Activated T-helper 9 cell treated with anti-CD3 and anti-CD28 coated beads, Interleukin-2, amount 50 U/mL, for 16 hours (primary cell): ENCODE results near the gene CAPN7.

ENCODE experiments used
- DNase-seq: peaks from one replicate; pipeline ENCODE4 v3.0.0-alpha.2; 2020; ENCODE audit warnings: low read depth

The CAPN7 gene

DNA sequence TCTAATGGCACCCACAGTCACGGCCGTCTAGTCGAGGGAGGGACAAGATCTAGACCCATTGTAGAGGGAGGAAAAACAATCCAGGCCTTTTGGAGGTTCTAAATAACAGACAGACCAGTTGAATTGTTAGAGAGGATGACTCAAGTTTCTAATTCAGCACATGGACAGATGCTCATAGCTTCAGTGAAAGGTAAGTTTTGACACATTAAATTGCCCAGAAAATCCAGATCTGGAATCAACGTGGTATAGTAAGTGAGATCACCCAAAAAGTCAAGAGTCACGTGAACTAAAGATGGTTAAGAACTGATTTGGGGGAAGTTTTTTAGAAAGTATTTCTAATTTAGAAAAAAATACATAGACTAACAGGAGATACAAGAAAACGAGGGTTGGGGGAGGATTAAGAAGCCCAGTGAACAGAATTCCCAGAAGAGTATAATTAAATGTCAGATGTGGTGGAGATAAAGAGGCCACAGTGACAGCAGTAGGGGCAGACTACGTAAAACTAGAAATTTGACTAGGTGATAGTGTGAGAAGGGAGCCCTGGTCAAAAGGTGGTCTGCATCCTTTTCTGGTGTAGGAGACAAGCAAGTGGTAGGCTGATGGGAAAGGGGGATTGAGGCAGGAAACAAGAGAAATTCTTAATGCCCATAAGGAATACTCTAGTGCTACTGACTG, 47.1 kb downstream of the CAPN7 start:
- DNase-seq, result no peak

DNA sequence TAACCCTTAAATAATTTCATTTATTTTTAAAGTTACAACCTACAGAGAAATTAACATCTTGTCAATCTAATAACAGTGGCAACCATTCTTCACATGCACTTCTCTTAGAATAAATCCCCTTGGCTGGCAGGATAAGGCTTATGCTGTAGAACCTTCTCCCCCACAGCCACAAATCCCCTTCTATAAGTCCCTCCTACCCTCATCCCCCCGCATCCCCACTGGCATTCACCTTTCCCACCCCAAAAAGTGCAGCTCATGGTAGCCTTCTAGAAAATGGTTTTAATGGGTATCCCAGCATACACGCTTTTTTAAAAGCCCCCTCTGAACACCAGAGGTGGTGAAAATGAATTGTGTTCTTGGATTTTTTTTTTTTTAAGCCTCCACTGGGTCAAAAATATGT, 49.2 kb downstream of the CAPN7 start:
- DNase-seq, result no peak

DNA sequence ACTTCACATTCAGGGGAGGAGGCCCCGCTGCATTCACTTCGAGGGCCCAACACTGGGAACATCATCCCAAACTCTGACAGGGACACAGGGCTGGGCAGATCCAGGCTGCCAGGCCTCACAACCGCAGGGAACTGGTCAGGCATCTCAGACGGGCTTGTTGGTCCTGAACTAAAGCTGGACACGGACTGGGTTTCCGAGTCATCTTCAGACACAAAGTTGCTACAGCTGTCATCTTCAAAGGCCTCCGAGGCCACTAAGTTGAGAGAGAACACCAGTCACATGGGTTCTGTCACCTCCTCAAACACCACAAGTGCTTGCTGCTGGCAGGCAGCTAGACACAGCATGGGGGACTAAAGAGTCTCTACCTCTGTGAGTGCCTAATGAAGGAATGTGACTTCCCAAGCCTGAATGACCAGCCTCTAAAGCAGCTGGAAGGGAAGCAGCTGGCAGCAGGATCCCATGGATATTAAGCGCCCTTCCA, 50.9 kb downstream of the CAPN7 start:
- DNase-seq, result no peak

DNA sequence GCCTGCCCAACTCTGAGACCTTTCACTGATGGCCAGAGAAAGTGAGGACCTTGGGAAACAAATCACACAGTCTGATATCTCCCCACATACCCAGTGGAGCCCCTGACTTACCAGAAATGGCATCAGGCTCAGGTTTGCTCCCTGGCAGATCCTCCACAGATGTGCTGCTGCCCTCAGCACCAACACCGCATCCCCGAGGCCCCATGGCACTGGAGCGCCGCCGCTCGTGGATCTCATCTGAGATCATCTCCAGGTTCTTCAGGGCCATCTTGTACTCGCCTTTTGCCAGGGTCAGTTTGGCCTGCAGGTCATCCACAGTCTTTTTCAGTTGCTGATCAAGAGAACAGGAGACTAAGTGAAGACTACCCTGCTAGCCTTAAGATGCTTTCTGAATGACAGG, 52.7 kb downstream of the CAPN7 start:
- no peak for DNase-seq

DNA sequence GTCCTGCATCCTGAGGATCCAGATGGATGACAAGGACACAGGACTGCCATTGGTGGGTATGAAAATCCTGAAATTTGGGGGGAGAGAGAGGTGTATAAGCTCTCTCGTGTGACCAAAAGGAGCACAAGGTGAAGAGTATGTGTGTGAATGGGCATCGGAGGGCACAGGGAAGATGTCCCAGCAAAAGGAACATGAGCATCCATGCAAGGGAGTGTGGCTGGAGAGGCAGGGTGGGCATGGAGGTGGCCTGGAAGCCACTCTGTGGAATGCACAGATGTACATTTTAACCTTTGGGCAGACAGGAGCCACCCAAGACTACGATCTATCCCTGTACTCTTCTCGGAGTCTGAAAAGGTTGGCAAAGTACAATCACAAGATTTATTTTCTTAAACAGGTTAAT, 54.5 kb downstream of the CAPN7 start:
- no peak for DNase-seq

DNA sequence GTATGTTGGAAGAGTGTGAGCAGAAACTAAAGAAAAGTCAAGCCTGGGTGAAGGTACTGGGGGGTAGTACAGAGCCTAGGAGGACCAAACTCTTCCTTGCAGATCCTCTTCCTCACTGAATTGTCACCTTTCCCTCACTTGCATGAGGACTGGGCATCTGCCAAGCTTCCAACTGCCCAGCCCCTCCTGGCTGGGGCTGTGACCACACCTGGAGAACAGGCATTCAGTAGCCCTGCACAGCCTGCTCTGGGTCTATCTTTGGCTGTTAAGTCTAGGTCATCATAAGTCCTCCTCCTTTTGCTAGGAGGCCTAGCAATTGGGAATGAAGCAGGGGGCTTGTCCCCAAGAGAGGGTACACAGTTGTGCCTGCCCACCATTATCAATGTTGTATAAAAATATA, 55.2 kb downstream of the CAPN7 start:
- no peak for DNase-seq

DNA sequence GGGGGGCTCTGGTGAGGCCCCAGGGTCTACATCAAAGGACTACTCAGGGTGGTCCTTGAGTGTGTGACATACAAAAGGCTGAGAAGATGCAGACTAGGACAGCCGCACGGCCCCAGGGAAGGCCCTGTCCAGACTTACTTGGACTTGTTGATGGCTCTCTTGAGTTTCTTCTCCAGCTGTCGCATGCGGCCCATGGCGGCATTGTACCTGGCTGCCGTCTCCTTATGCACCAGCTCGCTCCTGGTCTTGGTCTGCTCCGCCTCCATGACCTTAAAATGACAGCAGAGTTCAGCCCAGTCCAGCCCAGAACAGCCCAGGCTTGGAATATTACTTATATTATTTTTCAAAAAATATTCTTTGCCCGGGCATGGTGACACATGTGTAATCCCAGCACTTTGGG, 56.0 kb downstream of the CAPN7 start:
- DNase-seq, result no peak

DNA sequence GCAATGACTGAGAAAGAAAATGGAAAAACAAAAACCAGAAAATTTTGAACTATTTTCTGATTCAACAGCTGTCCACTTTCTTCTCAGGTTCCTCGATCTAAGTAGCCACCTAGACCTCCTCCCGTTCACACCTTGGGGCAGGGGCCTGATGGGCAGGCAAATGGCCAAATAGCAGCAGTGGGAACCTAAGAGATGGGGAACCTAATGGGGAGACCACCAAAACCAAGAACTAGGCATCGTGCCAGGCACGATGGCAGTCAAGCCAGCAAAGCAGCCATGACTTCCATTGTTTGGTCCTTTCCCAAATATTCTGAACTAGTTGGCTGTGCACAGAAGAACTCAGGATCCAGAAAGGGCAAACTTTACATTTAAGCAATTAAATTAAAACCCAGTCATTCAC, 57.1 kb downstream of the CAPN7 start:
- no peak for DNase-seq

DNA sequence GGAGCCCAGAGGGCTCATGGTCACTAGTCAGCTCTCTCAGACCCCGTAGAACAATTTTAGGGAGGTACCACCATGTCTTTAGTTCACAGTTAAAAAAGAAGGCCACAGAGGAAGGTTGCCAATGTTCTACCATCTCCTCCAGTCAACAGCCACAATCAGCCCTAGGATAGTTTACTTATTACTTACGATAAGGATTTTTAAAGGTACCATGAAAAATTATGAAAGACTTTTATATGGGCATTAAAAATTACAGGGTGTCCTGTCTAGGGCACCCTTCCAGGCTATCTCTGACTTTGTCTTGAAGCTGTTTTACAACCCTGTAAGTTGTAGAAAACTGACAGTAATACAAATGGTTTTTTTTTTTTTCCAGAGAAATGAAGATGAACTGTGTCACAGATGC, 57.9 kb downstream of the CAPN7 start:
- no peak for DNase-seq

DNA sequence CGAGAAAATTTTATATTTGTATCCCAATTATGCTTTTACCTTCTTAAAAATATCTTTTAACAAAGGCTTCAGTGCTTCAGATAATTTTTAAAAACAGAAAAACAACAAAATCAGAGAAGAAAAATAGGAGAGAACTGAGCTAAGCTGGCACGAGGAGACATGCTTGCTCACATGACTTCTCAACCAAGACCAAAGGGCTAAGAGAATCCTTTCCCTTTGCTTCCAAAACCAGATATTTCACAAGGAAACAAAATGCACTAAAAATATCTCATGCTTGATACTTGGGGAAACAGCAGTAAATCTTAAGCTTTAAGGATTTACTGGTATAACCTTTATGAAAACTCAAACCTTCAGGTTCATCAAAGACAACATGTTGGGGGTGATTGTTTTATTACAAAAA, 58.4 kb downstream of the CAPN7 start:
- DNase-seq, result no peak

DNA sequence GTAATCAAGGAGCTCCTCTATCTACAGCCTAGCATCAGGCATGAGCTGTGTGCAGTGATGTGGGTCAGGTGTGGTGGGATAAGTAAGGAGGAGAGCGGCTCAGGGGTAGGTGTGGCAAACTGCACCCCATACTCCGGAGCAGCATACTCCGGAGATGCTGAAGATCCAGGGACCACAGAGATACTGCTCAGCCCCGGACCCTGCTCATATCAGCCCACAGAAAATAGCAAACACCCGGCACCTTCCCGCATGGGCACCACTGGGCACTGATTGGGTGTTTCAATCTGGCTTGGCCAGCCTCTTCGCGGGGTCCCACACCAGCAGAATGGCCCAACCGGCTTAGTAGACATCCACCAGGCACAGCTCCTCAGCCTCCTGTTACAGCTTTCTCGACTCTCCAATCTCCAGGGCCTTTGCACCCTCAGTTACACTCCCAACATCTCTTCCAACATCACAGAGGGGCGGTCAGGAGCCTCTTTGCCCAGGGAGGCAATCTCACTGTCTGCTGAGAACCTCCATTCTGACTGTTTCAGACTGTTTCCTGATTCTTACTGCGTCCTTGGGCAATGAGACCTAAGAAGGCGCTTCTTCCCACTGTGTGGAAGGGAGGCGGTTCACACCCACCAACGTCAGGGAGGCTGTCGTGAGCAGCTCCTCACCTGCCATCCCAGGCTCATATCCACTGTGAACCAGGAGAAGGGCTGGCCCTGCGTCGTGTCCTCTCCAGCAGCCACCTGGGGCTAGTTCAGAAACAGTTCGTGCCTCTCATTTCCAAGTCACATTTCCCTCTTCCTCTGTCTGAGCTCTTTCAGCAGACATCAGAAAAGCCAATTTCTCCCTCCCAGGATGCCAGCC, 59.8 kb downstream of the CAPN7 start:
- DNase-seq, result no peak

DNA sequence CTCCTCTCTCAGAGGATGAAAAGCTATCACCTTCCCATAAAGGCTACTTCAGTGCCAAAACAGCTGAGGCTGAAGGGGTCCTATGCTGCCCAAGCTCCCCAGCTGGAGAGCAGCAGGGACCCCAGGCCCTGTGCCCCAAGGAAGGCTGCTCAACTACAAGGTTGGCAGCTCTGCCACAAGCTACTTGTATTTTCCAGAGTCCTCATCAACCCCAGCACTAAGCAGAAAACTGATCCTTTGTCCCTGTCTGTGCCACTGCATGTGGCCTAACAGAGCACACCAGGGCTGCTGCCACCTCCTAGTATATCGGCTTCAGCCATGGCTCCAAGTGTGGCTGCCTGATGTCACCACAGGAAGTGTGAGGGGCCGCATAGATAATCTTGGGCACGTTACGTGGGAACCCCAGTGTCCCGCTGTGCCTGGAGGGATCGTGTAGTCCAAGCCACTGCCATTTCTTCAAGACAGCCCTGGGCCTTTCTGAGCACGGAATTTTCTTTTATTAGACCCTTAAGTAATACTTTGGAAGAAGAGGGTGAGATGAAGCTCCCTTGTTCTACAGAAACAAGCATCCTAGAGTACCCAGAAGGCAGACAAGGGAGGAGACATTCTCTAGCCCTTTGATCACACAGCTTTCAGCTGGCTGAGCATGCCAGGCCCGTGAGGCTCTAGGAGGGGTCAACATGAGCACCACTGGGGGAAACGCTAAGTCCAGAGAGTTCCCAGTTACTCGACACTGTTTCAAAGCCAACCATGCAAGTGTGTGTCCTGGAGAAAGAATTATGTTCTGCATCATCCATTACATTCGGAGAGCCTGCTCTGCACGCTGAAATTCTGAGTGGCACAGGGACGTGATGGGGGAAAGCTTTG, 60.7 kb downstream of the CAPN7 start:
- no peak for DNase-seq

DNA sequence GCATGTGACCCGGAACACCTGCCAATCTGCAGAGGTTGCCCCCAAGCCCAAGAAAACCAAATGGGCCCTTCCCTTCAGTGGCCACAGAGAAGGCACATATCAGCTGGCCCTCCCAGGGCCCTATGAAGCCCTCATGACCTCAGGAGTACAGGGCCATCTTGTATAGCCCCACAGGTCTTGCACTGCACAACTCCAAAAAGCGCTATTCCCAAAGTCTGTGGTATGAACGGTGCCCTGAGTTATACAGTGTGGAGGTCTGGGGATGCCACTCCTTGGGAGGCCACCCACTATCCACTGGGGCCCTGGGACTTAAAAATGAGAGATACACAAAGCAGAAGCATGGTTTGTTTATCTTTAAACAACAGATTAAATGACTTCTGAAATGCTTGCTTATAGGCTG, 61.5 kb downstream of the CAPN7 start:
- no peak for DNase-seq

DNA sequence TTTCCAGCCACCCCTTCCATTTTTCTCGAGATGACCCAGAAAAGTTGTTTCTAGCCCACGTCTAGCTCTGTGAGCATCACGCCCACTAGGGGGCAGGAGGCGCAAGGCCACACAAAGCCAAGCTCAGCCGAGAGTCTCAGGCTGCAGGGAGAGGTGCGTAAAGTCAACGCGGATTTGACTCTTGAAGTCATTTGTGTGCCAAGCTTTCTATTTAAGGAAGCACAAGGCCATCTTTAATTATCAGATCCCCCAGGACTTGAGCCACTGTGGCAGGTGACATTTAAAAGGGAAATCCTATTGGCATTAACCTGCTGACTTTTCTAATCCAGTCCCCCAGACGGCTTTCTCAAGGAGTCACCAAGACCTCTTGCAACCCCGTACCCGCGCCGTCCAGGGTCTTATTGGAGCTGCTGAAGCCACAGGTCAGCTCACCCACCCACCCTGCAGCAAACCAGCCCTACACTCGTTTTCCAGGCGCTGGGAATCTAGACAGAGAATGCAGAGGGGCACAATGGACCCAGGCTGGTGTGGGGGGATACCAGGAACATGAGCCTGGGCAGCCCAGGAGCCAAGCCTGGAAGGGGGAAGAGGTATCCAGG, 62.1 kb downstream of the CAPN7 start:
- DNase-seq, result peak; percentile 76

DNA sequence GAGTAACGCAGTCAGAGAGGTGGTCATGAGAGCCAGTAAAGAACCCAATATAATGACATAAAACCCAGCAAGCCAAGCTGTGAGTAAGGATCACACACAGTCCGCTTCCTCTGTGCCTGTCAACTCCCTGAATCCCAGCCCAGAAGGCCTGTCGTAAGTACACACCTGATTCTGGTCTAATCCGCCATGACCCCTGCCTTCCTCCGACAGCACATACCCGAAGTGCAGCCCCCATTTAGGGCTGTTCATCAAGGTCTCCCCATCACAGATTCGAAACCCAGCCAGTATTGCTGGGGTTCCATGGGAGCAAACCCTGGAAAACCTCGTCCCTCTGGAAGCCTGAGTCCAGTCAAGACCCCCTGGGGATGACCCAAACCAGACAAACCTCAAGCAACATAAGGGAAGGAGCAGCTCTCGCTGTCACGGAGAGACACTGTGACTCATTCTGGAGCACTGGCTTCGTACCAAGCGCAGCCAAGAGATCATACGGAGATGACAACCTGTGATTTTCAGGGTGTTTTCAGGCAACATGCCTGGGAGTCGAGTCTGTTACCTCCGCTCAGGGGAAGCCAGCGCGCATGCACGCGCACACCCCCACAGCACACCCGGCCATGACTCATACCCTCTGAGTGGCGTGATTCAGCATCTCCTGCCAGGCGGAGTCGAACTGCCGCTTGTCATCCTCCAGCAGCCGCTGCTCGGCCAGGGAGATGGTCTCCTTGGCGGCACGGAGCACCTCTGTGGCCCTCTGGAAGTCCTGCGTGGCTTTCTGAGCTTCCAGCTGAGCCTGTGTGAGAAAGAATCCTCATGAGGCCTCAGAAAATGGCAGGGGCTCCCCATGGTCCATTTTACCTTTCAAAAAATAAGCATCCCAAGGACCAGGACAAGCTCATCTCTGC, 63.3 kb downstream of the CAPN7 start:
- peak; percentile 88 for DNase-seq

DNA sequence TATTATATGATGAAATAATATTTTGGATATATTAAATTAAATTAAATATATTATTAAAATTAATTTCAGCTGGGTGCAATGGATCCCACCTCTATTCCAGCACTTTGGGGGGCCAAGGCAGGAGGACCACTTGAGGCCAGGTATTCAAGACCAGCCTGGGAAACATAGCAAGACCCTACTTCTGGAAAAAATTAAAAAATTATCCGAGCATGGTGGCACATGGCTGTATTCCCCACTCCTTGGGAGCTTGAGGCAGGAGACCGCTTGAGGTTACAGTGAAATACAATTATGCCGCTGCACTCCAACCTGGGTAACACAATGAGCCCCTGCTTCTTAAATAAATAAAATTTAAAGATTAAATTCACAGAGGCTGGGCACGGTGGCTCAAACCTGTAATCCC, 65.0 kb downstream of the CAPN7 start:
- DNase-seq, result no peak

DNA sequence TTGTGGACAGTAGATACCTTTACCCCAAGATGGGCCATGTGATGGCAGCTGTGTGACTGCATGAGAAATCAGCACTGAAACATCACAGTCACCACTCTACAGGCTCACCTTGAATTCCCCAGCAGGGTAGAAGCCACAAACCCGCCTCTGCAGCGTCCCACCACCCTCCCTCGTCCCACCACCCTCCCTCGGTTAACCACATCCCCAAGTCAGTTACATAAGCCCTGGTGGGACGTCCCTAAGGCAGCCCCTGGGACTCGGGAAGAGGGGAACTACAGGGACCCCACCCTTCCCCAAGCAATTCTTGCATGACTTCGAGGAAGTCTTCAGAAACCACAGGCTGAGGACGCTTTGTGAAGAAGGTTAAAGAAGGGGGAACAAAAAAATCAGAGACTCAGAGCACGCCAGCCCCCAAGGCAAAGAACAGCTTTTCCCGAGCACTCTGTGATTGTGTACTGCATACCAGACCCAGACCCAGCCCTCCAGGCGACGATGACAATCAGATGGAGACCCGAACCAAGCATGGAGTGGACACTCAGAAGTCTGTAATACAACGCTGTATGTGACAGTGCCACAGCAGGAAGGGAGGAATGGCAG, 65.8 kb downstream of the CAPN7 start:
- peak; percentile 79 for DNase-seq

DNA sequence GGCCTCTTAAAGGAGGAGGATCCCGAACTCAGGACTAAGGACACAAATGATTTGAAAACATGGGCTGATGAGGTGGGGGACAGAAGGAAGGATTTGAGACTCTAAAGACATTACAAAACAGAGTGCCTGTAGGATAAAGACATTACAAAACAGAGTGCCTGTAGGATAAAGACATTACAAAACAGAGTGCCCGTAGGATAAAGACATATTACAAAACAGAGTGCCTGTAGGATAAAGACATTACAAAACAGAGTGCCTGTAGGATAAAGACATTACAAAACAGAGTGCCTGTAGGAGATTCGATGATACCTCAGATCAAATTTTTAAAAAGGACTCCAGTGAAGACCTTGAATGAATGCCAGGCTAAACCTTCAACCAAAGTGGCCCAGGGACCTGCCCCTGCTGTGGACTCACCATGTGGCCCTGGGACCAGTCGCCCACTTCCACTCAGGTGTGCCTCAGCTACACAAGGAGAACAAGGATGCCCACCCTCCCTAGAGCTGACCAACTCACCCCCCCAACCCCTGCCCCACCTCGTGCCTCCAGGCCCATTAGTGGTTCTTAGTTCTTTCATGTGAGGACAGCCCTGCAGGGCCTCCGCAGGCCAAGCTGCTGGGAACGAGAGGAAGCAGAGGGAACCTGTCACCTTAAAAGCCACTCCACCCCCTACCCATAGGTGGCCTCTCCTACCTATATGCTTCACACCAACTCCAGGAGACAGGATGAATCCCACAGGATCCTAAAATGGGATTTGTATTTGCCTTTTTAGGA, 66.6 kb downstream of the CAPN7 start:
- DNase-seq, result no peak

DNA sequence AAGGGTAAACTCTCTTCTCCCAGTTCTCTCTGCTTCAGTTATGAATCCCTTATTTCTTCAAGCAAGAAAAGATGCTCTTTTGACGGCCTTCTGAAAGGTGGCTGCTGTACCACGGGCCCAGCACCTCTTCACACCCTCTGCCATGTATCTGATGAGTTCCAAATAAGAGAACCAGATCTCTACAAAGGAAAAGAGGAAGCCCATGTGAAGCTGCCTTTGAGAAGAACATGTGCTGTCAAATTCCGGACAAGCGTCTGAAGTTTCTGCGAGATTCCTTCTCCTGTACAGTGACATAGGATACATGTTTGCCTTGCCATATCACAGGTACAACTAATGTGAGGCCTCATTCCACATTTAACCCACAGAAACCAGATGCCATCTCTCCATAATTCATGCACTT, 67.2 kb downstream of the CAPN7 start:
- no peak for DNase-seq
